ENCODE results near the gene GRIK3.

The GRIK3 gene

GRCh38 chr1:37073854-37074379 is 39.6 kb upstream of the GRIK3 start:
- DNase-seq (ENCODE audit: low read depth, low spot score): no peak
- H3K4me3 ChIP-seq (ENCODE audit: low read depth, low read length): no peak overlapping the region
- no peak for TF ChIP-seq CTCF (IDR thresholded peaks at IDR 0.05; ENCODE audit: insufficient read depth, low read length, missing control alignments)
- ChIA-PET CTCF (no interaction called here), POLR2A (no interaction called here)

GRCh38 chr1:37073152-37073853 is 39.0 kb upstream of the GRIK3 start:
- POLR2A ChIA-PET: no interaction called here
- no peak overlapping the region for H3K4me3 ChIP-seq (ENCODE audit: low read depth, low read length)
- DNase-seq (ENCODE audit: low read depth, low spot score): no peak
- CTCF ChIA-PET: no interaction called here
- no peak for TF ChIP-seq CTCF (IDR thresholded peaks at IDR 0.05; ENCODE audit: insufficient read depth, low read length, missing control alignments)

- no peak for TF ChIP-seq CTCF (IDR thresholded peaks at IDR 0.05; ENCODE audit: insufficient read depth, low read length, missing control alignments)
- H3K4me3 ChIP-seq (ENCODE audit: low read depth, low read length): no peak overlapping the region
- ChIA-PET POLR2A (no interaction called here), CTCF (no interaction called here)
- DNase-seq (ENCODE audit: low read depth, low spot score): no peak
Measured at GRCh38 chr1:37071829-37072228, 37.5 kb upstream of the GRIK3 start.

- no peak overlapping the region for H3K4me3 ChIP-seq (ENCODE audit: low read depth, low read length)
- ChIA-PET POLR2A (no interaction called here), CTCF (no interaction called here)
- no peak for TF ChIP-seq CTCF (IDR thresholded peaks at IDR 0.05; ENCODE audit: insufficient read depth, low read length, missing control alignments)
- no peak for DNase-seq (ENCODE audit: low read depth, low spot score)
Measured at GRCh38 chr1:37070126-37070525, 35.8 kb upstream of the GRIK3 start.

GRCh38 chr1:37069406-37069805 is 35.1 kb upstream of the GRIK3 start:
- no peak for TF ChIP-seq CTCF (IDR thresholded peaks at IDR 0.05; ENCODE audit: insufficient read depth, low read length, missing control alignments)
- ChIA-PET POLR2A (no interaction called here), CTCF (no interaction called here)
- DNase-seq (ENCODE audit: low read depth, low spot score): no peak
- H3K4me3 ChIP-seq (ENCODE audit: low read depth, low read length): no peak overlapping the region

- H3K4me3 ChIP-seq (ENCODE audit: low read depth, low read length): no peak overlapping the region
- POLR2A ChIA-PET: no interaction called here
- TF ChIP-seq CTCF (IDR thresholded peaks at IDR 0.05; ENCODE audit: insufficient read depth, low read length, missing control alignments): no peak
- no peak for DNase-seq (ENCODE audit: low read depth, low spot score)
- CTCF ChIA-PET: no interaction called here
Measured at GRCh38 chr1:37068897-37069296, 34.6 kb upstream of the GRIK3 start.
